Measurements from ENCODE around the gene NGRN.

The NGRN gene

GRCh38 chr15:90265271-90266060, at the start of gene NGRN:
TSS of gene NGRN (plus strand) at chr15:90265672. CDS start at chr15:90265713, 41 bp downstream.
- FAIRE-seq: no peak

GRCh38 chr15:90217671-90218394, 47.6 kb upstream of the NGRN start:
- no peak for FAIRE-seq

- no peak for FAIRE-seq
These were observed 45.9 kb upstream of the NGRN start for GRCh38 chr15:90219421-90220141.

GRCh38 chr15:90221246-90221900, 44.1 kb upstream of the NGRN start:
- FAIRE-seq: no peak

GRCh38 chr15:90222547-90222946, 42.9 kb upstream of the NGRN start:
- FAIRE-seq: no peak

GRCh38 chr15:90223441-90224165, 41.9 kb upstream of the NGRN start:
- no peak for FAIRE-seq

- no peak for FAIRE-seq
These were observed 40.4 kb upstream of the NGRN start for GRCh38 chr15:90225047-90225446.

GRCh38 chr15:90225504-90226234, 39.8 kb upstream of the NGRN start:
- no peak for FAIRE-seq

- FAIRE-seq: no peak
These were observed 38.1 kb upstream of the NGRN start for GRCh38 chr15:90227336-90227735.

- FAIRE-seq: no peak
These were observed 37.4 kb upstream of the NGRN start for GRCh38 chr15:90227816-90228772.

GRCh38 chr15:90228960-90229359, 36.5 kb upstream of the NGRN start:
- FAIRE-seq: no peak

GRCh38 chr15:90230071-90230494, 35.4 kb upstream of the NGRN start:
- no peak for FAIRE-seq

- FAIRE-seq: no peak
These were observed 34.9 kb upstream of the NGRN start for GRCh38 chr15:90230610-90231009.

- no peak for FAIRE-seq
These were observed 34.1 kb upstream of the NGRN start for GRCh38 chr15:90231028-90232017.

GRCh38 chr15:90232196-90232595, 33.3 kb upstream of the NGRN start:
- FAIRE-seq: no peak

GRCh38 chr15:90232941-90233386, 32.5 kb upstream of the NGRN start:
- FAIRE-seq: no peak

GRCh38 chr15:90233387-90234095, 31.9 kb upstream of the NGRN start, which contains the start of gene CIB1:
TSS of gene CIB1 (minus strand) at chr15:90233941. CDS start at chr15:90233885, 56 bp downstream.
- FAIRE-seq: no peak

Measured in A204.1 (cell line).